ENCODE results near the gene ARID3A. TPM values are rescaled to one million over a fixed set of nuclear protein-coding genes. Genes with fewer than 3 reads are reported as not detected.
A peak's percentile ranks its signal among the peaks of the same experiment; 100 is the strongest.

The ARID3A gene
- total and polyA plus RNA-seq, 2 of the 13 experiments (the other 11 are each of a cell fraction or from before 2014, with no cell fraction given) = 71.3 to 77.9 TPM

DNA sequence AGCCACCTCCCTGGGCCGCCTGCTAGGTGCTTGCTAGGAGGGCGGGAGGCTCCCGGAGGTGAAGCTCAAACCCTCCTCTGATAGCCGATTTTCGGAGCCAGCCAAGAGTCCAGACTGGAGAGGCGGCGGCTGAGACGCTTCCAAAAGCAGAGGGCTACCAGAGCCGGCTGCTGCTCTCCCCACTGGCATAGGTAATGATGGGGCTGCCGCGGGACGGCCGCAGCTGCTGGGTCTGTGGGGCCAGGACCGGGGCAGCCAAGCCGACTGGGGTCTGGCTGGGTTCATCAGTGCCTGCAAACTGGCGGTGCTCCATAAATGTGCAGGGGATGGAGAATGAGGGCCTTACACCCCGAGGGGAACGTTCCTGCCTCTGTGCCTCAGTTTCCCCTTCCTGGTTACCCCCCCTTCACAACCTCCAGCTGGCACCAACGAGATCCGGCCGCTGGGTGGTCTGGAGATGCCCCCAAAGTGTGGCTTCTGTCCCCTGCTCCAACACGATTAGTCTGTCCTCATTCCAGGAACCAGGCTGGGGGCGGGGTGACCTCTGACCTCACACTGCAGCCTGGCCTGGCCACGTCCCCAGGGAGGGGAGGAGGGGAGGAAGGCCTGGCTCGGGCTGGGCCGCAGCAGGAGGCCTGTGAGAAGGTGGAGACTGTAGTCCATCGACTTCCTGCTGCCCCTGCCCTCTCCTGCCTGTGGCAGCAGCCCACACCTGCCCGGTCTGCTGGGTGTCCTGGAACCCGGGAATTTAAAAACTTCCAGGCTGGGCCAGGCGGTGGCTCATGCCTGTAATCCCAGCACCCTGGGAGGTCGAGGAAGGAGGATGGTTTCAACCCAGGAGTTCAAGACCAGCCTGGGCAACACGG is 54.5 kb downstream of the ARID3A start (continued):
- TF ChIP-seq, protein P1, sequence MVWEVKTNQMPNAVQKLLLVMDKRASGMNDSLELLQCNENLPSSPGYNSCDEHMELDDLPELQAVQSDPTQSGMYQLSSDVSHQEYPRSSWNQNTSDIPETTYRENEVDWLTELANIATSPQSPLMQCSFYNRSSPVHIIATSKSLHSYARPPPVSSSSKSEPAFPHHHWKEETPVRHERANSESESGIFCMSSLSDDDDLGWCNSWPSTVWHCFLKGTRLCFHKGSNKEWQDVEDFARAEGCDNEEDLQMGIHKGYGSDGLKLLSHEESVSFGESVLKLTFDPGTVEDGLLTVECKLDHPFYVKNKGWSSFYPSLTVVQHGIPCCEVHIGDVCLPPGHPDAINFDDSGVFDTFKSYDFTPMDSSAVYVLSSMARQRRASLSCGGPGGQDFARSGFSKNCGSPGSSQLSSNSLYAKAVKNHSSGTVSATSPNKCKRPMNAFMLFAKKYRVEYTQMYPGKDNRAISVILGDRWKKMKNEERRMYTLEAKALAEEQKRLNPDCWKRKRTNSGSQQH (CRISPR knock-in tag; IDR thresholded peaks at IDR 0.05; ENCODE audit: low read depth) = peak; percentile 67; the same call in 1 of the 2 replicates
- peak; percentile 64 for TF ChIP-seq RBM22 (optimal IDR thresholded peaks at IDR 0.05; ENCODE audit: low read length)
- TF ChIP-seq ZKSCAN8 (CRISPR knock-in tag; IDR thresholded peaks at IDR 0.05; ENCODE audit: borderline replicate concordance) = peak; percentile 94; the same call in 1 of the 2 replicates
- TF ChIP-seq, protein P2, sequence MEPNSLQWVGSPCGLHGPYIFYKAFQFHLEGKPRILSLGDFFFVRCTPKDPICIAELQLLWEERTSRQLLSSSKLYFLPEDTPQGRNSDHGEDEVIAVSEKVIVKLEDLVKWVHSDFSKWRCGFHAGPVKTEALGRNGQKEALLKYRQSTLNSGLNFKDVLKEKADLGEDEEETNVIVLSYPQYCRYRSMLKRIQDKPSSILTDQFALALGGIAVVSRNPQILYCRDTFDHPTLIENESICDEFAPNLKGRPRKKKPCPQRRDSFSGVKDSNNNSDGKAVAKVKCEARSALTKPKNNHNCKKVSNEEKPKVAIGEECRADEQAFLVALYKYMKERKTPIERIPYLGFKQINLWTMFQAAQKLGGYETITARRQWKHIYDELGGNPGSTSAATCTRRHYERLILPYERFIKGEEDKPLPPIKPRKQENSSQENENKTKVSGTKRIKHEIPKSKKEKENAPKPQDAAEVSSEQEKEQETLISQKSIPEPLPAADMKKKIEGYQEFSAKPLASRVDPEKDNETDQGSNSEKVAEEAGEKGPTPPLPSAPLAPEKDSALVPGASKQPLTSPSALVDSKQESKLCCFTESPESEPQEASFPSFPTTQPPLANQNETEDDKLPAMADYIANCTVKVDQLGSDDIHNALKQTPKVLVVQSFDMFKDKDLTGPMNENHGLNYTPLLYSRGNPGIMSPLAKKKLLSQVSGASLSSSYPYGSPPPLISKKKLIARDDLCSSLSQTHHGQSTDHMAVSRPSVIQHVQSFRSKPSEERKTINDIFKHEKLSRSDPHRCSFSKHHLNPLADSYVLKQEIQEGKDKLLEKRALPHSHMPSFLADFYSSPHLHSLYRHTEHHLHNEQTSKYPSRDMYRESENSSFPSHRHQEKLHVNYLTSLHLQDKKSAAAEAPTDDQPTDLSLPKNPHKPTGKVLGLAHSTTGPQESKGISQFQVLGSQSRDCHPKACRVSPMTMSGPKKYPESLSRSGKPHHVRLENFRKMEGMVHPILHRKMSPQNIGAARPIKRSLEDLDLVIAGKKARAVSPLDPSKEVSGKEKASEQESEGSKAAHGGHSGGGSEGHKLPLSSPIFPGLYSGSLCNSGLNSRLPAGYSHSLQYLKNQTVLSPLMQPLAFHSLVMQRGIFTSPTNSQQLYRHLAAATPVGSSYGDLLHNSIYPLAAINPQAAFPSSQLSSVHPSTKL (CRISPR knock-in tag; IDR thresholded peaks at IDR 0.05) = peak; percentile 74
- TF ChIP-seq DMAP1 (CRISPR knock-in tag; IDR thresholded peaks at IDR 0.05) = peak; percentile 97
- peak; percentile 78 for TF ChIP-seq MXD4 (CRISPR knock-in tag; IDR thresholded peaks at IDR 0.05)
- no peak for TF ChIP-seq ZNF260 (CRISPR knock-in tag; IDR thresholded peaks at IDR 0.05; ENCODE audit: borderline replicate concordance, low read depth)
- TF ChIP-seq LCORL (IDR thresholded peaks at IDR 0.05) = no peak
- TF ChIP-seq LCORL (CRISPR knock-in tag; IDR thresholded peaks at IDR 0.05) = peak; percentile 97
- TF ChIP-seq AKAP8 (CRISPR knock-in tag; IDR thresholded peaks at IDR 0.05) = peak; percentile 95
- TF ChIP-seq EP300 (IDR thresholded peaks at IDR 0.05; ENCODE audit: low read depth in 2 of 2, low read length in 2 of 2) = peak in 1 of 2 experiments; percentile 33; a peak in 1 of 4 replicates
- TF ChIP-seq EP300 (CRISPR knock-in tag; IDR thresholded peaks at IDR 0.05; ENCODE audit: borderline replicate concordance) = peak; percentile 73
- peak; percentile 74; the same call in 1 of the 2 replicates for TF ChIP-seq ETV5 (CRISPR knock-in tag; IDR thresholded peaks at IDR 0.05; ENCODE audit: borderline replicate concordance)
- TF ChIP-seq, protein P3, sequence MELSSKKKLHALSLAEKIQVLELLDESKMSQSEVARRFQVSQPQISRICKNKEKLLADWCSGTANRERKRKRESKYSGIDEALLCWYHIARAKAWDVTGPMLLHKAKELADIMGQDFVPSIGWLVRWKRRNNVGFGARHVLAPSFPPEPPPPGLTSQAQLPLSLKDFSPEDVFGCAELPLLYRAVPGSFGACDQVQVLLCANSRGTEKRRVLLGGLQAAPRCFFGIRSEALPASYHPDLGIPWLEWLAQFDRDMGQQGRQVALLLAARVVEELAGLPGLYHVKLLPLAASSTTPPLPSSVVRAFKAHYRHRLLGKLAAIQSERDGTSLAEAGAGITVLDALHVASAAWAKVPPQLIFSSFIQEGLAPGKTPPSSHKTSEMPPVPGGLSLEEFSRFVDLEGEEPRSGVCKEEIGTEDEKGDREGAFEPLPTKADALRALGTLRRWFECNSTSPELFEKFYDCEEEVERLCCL (CRISPR knock-in tag; IDR thresholded peaks at IDR 0.05; ENCODE audit: borderline replicate concordance) = no peak
- TF ChIP-seq GMEB1 (CRISPR knock-in tag; IDR thresholded peaks at IDR 0.05; ENCODE audit: borderline replicate concordance) = peak; percentile 56; the same call in 1 of the 2 replicates
- no peak for TF ChIP-seq ZNF562 (CRISPR knock-in tag; IDR thresholded peaks at IDR 0.05; ENCODE audit: borderline replicate concordance)
- TF ChIP-seq THAP7 (CRISPR knock-in tag; IDR thresholded peaks at IDR 0.05) = no peak
- peak; percentile 60; the same call in 1 of the 2 replicates for TF ChIP-seq ZSCAN9 (CRISPR knock-in tag; IDR thresholded peaks at IDR 0.05; ENCODE audit: borderline replicate concordance)
- TF ChIP-seq HOXA3 (CRISPR knock-in tag; IDR thresholded peaks at IDR 0.05) = peak; percentile 78
- peak; percentile 85; the same call in 1 of the 2 replicates for TF ChIP-seq ZNF430 (CRISPR knock-in tag; IDR thresholded peaks at IDR 0.05)

Measured in HepG2 (cell line).